Adrenal gland (tissue), 12 donors: Measurements from ENCODE around the gene CCSER1. TPM values are rescaled to one million over a fixed set of nuclear protein-coding genes. Genes with fewer than 3 reads are reported as not detected.

Experiments
- DNase-seq, 7 donors: peaks; one replicate each; pipeline ENCODE4 v3.0.0-alpha.2; 2019 to 2020
- H3K27ac ChIP-seq, 5 donors: fragments of 200-600 bp; sonication (generic) in 4 of 5; 1 replicate in 3 of 5; 2 replicates in 2 of 5; pipeline versions ENCODE4 v1.5.1 to v1.8.0; 2016 to 2020; ENCODE audit warnings: mild to moderate bottlenecking in 1 of 5
- H3K27me3 ChIP-seq: fragments of 200-600 bp; 2 replicates; pipeline ENCODE4 v1.8.0; 2021
- H3K36me3 ChIP-seq, 2 donors: fragments of 200-600 bp; replicated peaks in 1 of 2; 1 replicate in 1 of 2; 2 replicates in 1 of 2; pipeline versions ENCODE4 v1.5.1 to v1.8.0; 2018 to 2022
- H3K4me1 ChIP-seq, 2 donors: fragments of 200-600 bp; replicated peaks in 1 of 2; 1 replicate in 1 of 2; 2 replicates in 1 of 2; pipeline versions ENCODE4 v1.5.1 to v1.8.0; 2018 to 2021
- H3K4me3 ChIP-seq, 4 donors: fragments of 200-600 bp; sonication (generic) in 3 of 4; one replicate each; pipeline ENCODE4 v1.5.1; 2016 to 2018
- H3K9me3 ChIP-seq, 3 donors: fragments of 200-600 bp; sonication (generic) in 1 of 3; replicated peaks in 1 of 3; 1 replicate in 2 of 3; 2 replicates in 1 of 3; pipeline versions ENCODE4 v1.5.1 to v1.8.0; 2016 to 2021
- POLR2A ChIP-seq, 2 donors: fragments of 450-650 bp; IDR thresholded peaks; one replicate each; pipeline ENCODE4 v1.6.1; 2017; ENCODE audit warnings: antibody characterized with exemption in 2 of 2, mild to moderate bottlenecking in 2 of 2, moderate library complexity in 1 of 2
- WGBS, 4 donors: extraction: QIAGEN DNeasy Blood & Tissue Kit in 2 of 4; methylation state at CpG; one replicate each; pipeline versions ENCODE4 v1.1.5 to v1.1.7; 2013 to 2017; 5-methylcytosine and 5-hydroxymethylcytosine counted together
- intact Hi-C, 2 donors: fragments of 100-400 bp; cut with DNase I; formaldehyde crosslinking; loops; one replicate each; pipeline versions ENCODE4 v1.14.1 to v1.15.0; 2022 to 2023
- polyA plus RNA-seq, 3 donors: library from polyadenylated mRNA; stranded (reverse); fragments of 200-250 nt in 2 of 3; fragments of 350-450 nt in 1 of 3; fragmentation: Illumina TruSeq in 1 of 3; extraction: RNeasy Lipid Tissue Mini Kit (QIAGEN cat#74804) in 1 of 3; gene quantifications; one replicate each; pipeline ENCODE4 v1.2.3, GENCODE V29; 2013 to 2014
- total RNA-seq, 9 donors: library from RNA; depleted of rRNA in 4 of 9; stranded (reverse); fragments of >200 nt in 4 of 9; fragments of 120-200 nt in 1 of 9; fragmentation: NEBNext Ultra II Directional in 1 of 9; extraction: Animal tissue kit (Norgen Biotek cat#: 25700) in 1 of 9; gene quantifications; one replicate each; pipeline versions ENCODE4 v1.1.0 to v1.2.4, GENCODE V29; 2013 to 2023
- TF ChIP-seq, protein P1 (sequence below), 6 experiments: fragments of 450-650 bp in 4 of 6; fragments of 200-600 bp in 2 of 6; sonication (generic) in 1 of 6; IDR thresholded peaks; 1 replicate in 5 of 6; 2 replicates in 1 of 6; pipeline versions ENCODE4 v1.5.1 to v1.8.0; 2016 to 2021; ENCODE audit warnings: antibody characterized with exemption in 6 of 6, mild to moderate bottlenecking in 2 of 6, moderate library complexity in 1 of 6
- donor health status: healthy with polysubstance abuse.
- donor health status: Bipolar disorder and iron deficiency.
- donor health status: DM: yes; HTN: yes; CAD: no.
- donor health status: DM: no; HTN: no; CAD: no.
- donor health status: DM: no; HTN: no; CAD: no.
- donor health status: DM: yes; HTN: yes; CAD: no.

CCSER1 gene
- total and polyA plus RNA-seq, 12 donors = 0.14 to 11.7 (median 2.3) TPM; not detected in 1

GRCh38 chr4:91035276-91035675 lies 908.1 kb downstream of the CCSER1 start:
- H3K27me3 ChIP-seq = no peaks in the 10 kb centered on the region
- H3K27ac ChIP-seq = no peak overlapping the region
- no peak overlapping the region for H3K4me3 ChIP-seq
- H3K36me3 ChIP-seq = no peaks in the 10 kb centered on the region
- no peaks in the 10 kb centered on the region for H3K9me3 ChIP-seq
- no peak for DNase-seq
- 80 to 90% (median 84%) methylated on average over 2 of the region's 2 CpGs for WGBS, 4 donors
- H3K4me1 ChIP-seq = no peaks in the 10 kb centered on the region
- TF ChIP-seq POLR2A (IDR thresholded peaks at IDR 0.05) = no peak
- TF ChIP-seq, protein P1, sequence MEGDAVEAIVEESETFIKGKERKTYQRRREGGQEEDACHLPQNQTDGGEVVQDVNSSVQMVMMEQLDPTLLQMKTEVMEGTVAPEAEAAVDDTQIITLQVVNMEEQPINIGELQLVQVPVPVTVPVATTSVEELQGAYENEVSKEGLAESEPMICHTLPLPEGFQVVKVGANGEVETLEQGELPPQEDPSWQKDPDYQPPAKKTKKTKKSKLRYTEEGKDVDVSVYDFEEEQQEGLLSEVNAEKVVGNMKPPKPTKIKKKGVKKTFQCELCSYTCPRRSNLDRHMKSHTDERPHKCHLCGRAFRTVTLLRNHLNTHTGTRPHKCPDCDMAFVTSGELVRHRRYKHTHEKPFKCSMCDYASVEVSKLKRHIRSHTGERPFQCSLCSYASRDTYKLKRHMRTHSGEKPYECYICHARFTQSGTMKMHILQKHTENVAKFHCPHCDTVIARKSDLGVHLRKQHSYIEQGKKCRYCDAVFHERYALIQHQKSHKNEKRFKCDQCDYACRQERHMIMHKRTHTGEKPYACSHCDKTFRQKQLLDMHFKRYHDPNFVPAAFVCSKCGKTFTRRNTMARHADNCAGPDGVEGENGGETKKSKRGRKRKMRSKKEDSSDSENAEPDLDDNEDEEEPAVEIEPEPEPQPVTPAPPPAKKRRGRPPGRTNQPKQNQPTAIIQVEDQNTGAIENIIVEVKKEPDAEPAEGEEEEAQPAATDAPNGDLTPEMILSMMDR (IDR thresholded peaks at IDR 0.05) = no peak
- intact Hi-C loops = no loop called here

GRCh38 chr4:91037951-91038350 lies 910.8 kb downstream of the CCSER1 start:
- H3K4me1 ChIP-seq = no peaks in the 10 kb centered on the region
- DNase-seq = no peak
- H3K36me3 ChIP-seq = no peaks in the 10 kb centered on the region
- intact Hi-C loops = no loop called here
- H3K27me3 ChIP-seq = no peaks in the 10 kb centered on the region
- no peak overlapping the region for H3K4me3 ChIP-seq
- no peak overlapping the region for H3K27ac ChIP-seq
- TF ChIP-seq, protein P1 (IDR thresholded peaks at IDR 0.05) = no peak
- TF ChIP-seq POLR2A (IDR thresholded peaks at IDR 0.05) = no peak
- WGBS, 4 donors = 76 to 84% (median 79%) methylated on average over 1 of the region's 1 CpG
- no peaks in the 10 kb centered on the region for H3K9me3 ChIP-seq

DNA sequence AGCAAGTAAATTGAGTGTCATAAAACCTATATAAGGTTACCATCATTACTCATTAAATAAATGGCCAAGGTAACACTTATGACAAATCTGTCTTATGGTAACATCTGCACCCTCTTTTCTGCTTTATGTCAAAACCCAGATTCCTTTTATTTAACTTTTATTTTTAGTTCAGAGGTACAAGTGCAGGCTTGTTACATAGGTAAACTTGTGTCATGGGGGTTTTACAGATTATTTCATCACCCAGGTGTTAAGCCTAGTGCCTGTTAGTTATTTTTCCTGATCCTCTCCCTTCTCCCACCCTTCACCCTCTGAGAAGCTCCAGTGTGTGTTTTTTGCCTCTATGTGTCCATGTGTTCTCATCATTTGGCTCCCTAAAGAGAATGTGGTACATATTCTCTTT lies 930.7 kb downstream of the CCSER1 start:
- Histone ChIP-seq H3K27me3 (no peaks in the 10 kb centered on the region), H3K4me1 (no peaks in the 10 kb centered on the region), H3K4me3 (no peak overlapping the region), H3K9me3 (no peaks in the 10 kb centered on the region), H3K27ac (no peak overlapping the region), H3K36me3 (no peaks in the 10 kb centered on the region)
- TF ChIP-seq, protein P1 (IDR thresholded peaks at IDR 0.05) = no peak
- TF ChIP-seq POLR2A (IDR thresholded peaks at IDR 0.05) = no peak
- intact Hi-C loops = no loop called here
- no peak for DNase-seq

- intact Hi-C loops = no loop called here
- H3K27me3 ChIP-seq = no peaks in the 10 kb centered on the region
- H3K36me3 ChIP-seq = no peaks in the 10 kb centered on the region
- no peaks in the 10 kb centered on the region for H3K4me1 ChIP-seq
- DNase-seq = no peak
- no peak for TF ChIP-seq POLR2A (IDR thresholded peaks at IDR 0.05)
- TF ChIP-seq, protein P1 (IDR thresholded peaks at IDR 0.05) = no peak
- no peak overlapping the region for H3K4me3 ChIP-seq
- H3K27ac ChIP-seq = no peak overlapping the region
- no peaks in the 10 kb centered on the region for H3K9me3 ChIP-seq
These were observed 931.2 kb downstream of the CCSER1 start for GRCh38 chr4:91058345-91058744.
